ENCODE measurements around the gene CLCN2.

DNA sequence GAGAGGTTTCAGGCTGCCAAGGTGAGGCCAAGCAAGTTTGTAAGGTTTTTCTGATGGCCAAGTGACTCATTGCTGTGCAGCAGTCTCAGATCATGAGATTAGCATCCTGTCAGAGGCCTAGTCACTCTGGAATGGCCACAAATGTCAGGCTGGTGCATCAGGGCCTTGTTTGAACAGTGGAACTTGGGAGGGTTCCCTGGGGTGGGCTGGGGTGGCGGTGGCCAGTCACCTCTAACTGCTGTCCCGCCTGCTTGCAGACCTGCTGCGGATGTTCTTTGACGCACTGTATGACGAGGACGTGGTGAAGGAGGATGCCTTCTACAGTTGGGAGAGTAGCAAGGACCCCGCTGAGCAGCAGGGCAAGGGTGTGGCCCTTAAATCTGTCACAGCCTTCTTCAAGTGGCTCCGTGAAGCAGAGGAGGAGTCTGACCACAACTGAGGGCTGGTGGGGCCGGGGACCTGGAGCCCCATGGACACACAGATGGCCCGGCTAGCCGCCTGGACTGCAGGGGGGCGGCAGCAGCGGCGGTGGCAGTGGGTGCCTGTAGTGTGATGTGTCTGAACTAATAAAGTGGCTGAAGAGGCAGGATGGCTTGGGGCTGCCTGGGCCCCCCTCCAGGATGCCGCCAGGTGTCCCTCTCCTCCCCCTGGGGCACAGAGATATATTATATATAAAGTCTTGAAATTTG lies 26.8 kb downstream of the CLCN2 start:
- TF ChIP-seq SUZ12 (IDR thresholded peaks at IDR 0.05; ENCODE audit: extremely low read depth, insufficient read depth, insufficient read length) (no peak), ZNF274 (IDR thresholded peaks at IDR 0.05; ENCODE audit: low read depth, low read length) (no peak), YY1 (IDR thresholded peaks at IDR 0.05; ENCODE audit: insufficient read depth, insufficient read length) (no peak)

Measured in NT2/D1 (cell line).